Stimulated activated CD8-positive, alpha-beta memory T cell treated with anti-CD3 and anti-CD28 coated beads, Interleukin-7, amount 100 ng/mL, for 24 hours (primary cell): ENCODE data around the gene MELK.

ENCODE experiments used
- DNase-seq: peaks from one replicate; pipeline ENCODE4 v3.0.0-alpha.2; 2020; ENCODE audit warnings: low read depth

The MELK gene

GRCh38 chr9:36584620-36585460 lies 12.1 kb downstream of the MELK start:
- DNase-seq: no peak

- DNase-seq: no peak
Measured at GRCh38 chr9:36590231-36590630, 17.5 kb downstream of the MELK start.

GRCh38 chr9:36592801-36593583 lies 20.3 kb downstream of the MELK start:
- DNase-seq: no peak

- DNase-seq: no peak
Measured at GRCh38 chr9:36594213-36594612, 21.5 kb downstream of the MELK start.

GRCh38 chr9:36597412-36598178 lies 24.9 kb downstream of the MELK start:
- DNase-seq: no peak

GRCh38 chr9:36598273-36598672 lies 25.6 kb downstream of the MELK start:
- no peak for DNase-seq

GRCh38 chr9:36603006-36603405 lies 30.3 kb downstream of the MELK start:
- no peak for DNase-seq

- no peak for DNase-seq
Measured at GRCh38 chr9:36609306-36609705, 36.6 kb downstream of the MELK start.

- no peak for DNase-seq
Measured at GRCh38 chr9:36622121-36622520, 49.4 kb downstream of the MELK start.

GRCh38 chr9:36623280-36623679 lies 50.6 kb downstream of the MELK start:
- no peak for DNase-seq

- DNase-seq: no peak
Measured at GRCh38 chr9:36625006-36625615, 52.4 kb downstream of the MELK start.

- DNase-seq: no peak
Measured at GRCh38 chr9:36632892-36633291, 60.2 kb downstream of the MELK start.

- DNase-seq: no peak
Measured at GRCh38 chr9:36637491-36638270, 65.0 kb downstream of the MELK start.

GRCh38 chr9:36640771-36641381 lies 68.2 kb downstream of the MELK start:
- no peak for DNase-seq

GRCh38 chr9:36642817-36643216 lies 70.1 kb downstream of the MELK start:
- DNase-seq: no peak

GRCh38 chr9:36656842-36657241 lies 84.1 kb downstream of the MELK start:
- DNase-seq: no peak

GRCh38 chr9:36659500-36659899 lies 86.8 kb downstream of the MELK start:
- no peak for DNase-seq

GRCh38 chr9:36664806-36665205 lies 92.1 kb downstream of the MELK start:
- DNase-seq: no peak

- DNase-seq: no peak
Measured at GRCh38 chr9:36665387-36665786, 92.7 kb downstream of the MELK start.

- no peak for DNase-seq
Measured at GRCh38 chr9:36665921-36666431, 93.3 kb downstream of the MELK start.

GRCh38 chr9:36671561-36671960 lies 98.9 kb downstream of the MELK start:
- no peak for DNase-seq
